Activated T-cell treated with anti-CD3 and anti-CD28 coated beads for 4 hours (primary cell): ENCODE results near the gene PNPLA3.
A peak's percentile ranks its signal among the peaks of the same experiment; 100 is the strongest.

ENCODE experiments used
- DNase-seq: peaks from one replicate; pipeline ENCODE4 v3.0.0-alpha.2; 2020

Gene PNPLA3, protein sequence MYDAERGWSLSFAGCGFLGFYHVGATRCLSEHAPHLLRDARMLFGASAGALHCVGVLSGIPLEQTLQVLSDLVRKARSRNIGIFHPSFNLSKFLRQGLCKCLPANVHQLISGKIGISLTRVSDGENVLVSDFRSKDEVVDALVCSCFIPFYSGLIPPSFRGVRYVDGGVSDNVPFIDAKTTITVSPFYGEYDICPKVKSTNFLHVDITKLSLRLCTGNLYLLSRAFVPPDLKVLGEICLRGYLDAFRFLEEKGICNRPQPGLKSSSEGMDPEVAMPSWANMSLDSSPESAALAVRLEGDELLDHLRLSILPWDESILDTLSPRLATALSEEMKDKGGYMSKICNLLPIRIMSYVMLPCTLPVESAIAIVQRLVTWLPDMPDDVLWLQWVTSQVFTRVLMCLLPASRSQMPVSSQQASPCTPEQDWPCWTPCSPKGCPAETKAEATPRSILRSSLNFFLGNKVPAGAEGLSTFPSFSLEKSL

DNA sequence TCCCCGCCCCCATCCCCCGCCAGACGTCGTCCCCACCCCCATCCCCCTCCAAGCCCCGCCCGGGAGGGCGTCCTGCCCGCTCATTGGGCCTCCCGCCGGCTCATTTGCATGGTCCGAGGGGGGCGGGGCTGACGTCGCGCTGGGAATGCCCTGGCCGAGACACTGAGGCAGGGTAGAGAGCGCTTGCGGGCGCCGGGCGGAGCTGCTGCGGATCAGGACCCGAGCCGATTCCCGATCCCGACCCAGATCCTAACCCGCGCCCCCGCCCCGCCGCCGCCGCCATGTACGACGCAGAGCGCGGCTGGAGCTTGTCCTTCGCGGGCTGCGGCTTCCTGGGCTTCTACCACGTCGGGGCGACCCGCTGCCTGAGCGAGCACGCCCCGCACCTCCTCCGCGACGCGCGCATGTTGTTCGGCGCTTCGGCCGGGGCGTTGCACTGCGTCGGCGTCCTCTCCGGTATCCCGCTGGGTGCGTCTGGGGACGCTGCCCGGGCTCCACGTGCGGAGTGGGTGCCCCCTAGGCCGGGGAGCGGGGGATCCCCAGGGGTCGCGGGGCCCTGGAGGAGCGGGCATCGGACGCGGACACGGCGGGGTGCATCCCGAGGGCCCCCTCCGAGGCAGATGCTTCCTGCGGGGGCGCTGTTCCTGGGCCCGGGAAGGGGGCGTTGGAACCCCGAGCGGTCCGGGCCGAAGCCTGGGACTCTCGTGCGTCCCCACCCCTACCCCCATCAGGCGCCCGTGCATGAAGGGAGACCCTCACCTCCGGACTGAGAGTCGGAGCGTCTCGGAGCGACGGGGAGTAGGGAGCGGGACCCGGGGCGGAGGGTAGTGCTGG lies at the start of gene PNPLA3:
PNPLA3 (plus strand) TSS at position 175 of the 834 bp plus-strand sequence; CDS start at position 282, 107 bp downstream.
- DNase-seq: peak; percentile 73

DNA sequence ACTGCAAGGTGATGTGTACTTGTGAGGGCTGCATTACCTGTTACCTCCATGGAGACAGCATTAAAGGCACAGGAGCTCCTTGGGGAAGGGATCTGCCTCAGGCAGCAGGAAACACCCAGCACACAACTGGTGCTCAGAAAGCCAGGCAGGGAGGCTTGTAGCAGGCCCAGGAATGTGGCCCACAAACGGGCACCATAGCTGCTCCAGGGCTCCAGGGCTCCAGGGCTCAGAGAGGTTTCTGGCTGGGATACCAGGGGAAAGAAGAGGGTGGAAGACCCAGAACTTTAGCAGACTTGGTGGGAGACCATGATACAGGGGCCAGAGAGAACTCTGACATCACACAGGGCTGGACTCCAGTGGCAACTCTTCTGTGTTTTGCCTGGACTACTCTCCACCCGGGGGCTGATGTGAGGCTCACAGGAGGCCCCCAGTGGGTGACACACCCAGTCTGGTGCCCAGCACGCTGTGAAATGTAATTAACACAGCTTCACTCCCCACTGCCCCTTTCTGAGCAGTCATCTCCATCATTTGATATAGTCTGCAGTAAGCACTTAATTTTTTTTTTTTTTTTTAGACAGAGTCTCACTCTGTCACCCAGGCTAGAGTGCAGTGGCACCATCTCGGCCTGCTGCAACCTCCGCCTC lies 46.6 kb upstream of the PNPLA3 start:
- DNase-seq: no peak

DNA sequence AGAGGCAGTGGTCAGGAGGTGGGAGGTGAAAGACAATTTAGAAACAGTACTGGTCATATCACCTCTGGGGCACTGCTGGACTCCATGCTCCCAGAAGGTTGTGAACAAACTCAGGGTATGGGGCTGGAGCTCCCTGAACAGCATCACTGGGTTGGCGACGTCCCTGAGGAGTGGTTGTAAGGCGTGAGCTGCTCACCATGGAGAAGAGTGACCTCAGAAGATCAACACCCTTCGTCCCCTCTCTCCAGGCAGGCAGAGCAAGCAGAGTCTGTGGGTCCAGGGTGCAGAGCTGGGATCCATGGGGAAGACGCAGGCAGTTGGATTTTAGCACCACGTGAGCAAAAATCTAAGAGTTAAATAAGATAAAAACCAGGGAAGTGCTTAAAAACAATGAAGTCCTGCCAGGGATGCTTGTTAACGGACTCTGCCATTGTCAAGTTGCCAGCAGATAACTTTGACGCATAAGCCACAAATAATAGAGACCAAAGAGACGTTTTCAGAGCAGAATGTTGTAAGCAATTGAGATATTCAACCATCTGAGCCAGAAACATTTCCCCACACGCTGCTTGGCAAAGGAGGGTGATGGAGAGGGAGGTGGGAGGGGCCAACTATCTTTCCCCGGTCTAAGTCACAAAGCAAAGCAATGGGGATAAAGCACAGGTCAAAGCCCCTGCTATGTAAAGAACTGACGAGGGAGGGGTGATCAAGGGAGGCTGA lies 45.4 kb upstream of the PNPLA3 start:
- DNase-seq: no peak

DNA sequence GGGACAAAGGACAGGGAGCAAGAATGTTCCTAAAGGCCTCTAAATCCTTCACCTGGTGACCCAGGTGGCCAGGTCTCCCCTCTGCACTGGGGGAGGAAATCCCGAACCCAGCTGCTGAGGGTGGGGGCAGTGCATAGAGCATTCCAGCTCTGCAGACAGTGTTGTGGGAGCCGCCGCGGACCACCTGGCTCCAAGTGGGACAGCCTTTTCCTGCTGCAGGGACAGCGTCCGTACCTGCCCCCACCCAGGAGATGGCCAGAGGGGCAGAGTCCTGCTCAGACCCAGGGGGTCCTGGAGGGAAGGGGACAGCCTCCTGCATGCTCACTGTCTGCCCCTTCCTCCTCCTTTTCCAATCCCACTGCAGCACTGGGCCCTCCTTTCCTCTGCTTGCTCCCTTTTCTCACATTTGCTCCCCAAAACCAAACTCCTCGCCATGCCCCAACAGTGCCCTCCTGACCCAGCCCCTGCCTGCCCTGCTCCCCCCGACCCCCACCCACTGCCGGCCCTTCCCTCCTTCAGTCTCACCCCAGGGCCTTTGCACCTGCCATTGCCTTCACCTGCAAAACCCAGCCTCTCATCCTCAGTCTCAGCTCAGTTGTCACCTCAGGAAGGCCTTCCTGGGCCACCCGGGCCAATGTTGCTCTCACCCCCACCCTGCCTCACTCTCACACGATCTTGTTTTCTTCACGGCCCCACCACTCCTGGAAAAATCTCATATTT lies 44.6 kb upstream of the PNPLA3 start:
- no peak for DNase-seq

DNA sequence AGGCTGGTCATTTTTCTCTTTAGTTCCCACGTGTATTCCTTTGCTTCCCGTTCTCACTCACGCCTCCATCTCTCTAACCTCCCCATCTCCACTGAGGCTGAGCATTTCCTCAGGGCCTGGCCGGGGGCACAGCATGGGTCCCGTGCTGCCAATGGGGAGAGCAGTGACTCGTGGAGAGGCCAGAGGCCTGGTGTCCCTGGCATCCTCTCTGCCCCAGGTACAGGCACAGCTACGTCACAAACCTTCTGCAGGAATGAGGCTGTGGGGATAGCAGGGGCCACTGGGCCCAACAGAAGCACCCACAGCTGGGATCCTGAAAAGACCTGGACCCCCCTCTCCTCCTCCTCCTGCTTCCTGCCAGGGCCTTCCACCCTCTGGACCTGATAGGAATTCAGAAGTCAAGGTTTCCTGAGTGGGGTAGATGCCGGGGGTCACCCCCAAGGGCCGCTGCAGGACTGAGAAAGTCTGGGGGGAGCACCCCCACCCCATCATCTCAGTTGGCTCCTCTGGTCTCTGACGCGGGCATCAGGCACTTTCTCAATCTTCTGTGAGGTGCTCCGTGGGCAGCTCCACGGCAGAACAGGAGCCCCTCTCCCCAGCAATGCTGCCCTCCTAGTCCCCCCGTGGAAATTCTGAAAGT lies 43.6 kb upstream of the PNPLA3 start:
- no peak for DNase-seq

DNA sequence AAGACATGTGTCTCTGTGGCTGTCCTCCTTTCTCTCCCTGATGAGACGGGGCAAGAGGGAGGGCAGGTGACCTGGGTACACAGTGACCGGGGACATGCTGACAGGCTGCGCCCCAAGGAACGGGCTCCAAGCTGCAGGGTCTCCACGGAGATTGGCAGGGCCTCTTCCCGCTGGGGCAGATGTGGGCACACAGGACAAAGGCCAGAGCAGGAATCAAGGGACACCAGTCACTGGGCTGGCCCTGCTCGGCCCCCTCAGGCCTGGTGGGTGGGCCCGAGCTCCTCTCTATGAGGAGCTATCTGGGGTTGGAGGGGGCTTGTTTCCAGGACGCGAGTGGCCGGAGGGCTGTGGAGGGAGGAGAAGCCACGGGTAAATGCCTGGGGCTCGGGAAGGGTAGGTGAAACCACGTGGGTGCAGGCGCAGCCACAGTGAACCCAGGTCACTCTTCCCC lies 43.0 kb upstream of the PNPLA3 start:
- DNase-seq: no peak

DNA sequence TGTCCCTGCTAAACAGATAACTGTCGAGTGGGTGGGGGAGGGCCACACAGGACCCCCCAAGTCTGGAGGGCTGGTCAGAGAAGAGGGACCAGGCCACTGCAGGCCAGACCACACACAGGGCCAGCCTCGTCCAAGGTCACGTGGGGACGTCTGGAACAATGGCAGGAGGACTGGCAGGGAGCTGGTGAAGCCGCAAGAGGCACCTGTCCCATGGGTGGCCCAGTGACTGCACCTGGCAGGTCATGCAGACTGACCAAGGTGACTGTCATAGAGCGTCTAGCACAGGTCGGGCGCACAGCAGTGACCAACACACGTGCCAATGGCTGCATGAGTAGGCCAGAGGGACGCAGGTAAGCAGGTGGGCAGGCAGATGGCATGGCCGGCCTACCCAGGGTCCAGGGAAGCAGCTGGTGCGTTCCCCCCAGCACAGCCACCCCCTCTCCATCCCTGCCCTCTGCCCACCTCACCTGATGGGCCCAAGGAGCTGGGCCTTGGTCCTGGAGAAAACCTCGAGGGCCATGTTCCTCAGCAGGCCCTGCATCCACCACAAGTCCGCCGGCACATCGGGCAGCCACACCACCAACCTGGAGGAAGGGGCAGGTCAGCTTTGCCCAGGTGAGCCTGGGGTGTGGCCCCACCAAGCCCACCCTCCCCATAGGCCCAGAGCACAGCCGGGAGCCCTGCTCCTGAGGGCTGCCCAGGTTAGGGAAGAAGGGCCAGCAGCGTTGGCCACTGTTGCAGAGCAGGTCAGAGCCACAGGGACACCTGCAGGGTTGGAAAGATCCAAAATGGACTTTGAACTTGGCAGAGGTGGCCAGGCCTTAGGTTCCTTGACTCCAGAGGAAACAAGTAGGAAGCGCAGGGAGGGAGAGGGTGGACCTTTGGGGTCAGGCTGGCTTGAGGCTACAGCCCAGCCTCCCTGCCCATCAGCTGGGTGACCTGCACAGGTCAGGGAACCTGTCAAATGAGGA lies 42.2 kb upstream of the PNPLA3 start:
- no peak for DNase-seq

DNA sequence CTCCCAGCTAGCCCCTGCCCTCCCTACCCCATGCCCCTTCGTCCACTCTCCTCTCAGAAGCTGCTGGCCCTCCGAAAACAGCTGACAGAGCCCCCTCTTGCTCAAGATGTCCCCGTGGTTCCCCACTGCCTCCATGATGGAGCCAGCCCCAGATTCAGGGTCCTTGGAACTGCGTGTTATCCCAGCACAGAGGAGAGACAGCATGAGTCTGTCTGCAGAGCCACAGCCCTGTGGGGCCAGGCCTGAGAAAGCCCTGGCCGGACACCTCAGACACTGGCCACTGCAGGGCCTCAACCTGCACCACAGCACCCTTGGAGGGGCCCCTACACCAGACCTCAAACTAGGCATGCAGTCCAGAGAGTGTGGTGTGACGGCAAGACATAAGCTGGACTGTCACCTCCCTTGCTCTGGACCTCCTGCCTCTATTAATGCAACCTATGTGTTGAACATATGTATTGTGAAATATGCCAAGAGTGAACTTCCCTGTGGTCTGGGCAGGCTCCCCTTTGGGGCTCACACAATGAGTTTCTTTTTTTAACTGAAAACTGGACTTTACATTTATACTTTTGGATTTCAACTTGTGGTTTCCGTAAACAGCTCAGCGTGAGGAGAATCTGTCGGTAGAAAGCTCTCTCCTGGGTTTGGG lies 41.4 kb upstream of the PNPLA3 start:
- no peak for DNase-seq

DNA sequence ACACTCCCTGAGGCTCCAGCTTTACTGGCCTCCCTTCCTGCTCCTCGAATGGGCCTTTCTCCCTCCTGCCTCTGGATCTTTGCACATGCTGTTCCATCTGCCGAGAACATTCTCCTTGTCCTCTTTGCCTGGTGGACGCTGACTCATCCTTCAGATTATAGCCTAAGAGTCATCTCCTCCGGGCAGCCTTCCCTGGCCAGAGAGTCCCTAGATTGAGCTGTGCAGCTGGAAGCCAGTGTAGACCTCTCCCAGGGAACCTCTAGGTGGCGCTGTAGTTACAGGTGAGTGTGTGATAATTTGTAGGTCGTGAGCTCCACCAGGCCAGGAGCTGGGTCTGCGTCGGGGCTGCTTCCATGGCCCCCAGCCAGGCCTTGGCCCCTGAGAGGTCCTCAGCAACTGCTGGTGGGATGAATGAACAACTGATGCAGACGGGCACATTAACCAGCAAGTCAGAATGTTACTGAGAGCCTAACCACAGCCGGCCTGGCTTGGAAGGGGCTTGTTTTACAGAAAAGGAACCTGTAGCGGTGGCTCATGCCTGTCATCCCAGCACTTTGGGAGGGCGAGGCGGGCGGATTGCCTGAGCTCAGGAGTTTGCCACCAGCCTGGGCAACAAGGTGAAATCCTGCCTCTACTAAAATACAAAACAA lies 40.5 kb upstream of the PNPLA3 start:
- DNase-seq: peak; percentile 21

DNA sequence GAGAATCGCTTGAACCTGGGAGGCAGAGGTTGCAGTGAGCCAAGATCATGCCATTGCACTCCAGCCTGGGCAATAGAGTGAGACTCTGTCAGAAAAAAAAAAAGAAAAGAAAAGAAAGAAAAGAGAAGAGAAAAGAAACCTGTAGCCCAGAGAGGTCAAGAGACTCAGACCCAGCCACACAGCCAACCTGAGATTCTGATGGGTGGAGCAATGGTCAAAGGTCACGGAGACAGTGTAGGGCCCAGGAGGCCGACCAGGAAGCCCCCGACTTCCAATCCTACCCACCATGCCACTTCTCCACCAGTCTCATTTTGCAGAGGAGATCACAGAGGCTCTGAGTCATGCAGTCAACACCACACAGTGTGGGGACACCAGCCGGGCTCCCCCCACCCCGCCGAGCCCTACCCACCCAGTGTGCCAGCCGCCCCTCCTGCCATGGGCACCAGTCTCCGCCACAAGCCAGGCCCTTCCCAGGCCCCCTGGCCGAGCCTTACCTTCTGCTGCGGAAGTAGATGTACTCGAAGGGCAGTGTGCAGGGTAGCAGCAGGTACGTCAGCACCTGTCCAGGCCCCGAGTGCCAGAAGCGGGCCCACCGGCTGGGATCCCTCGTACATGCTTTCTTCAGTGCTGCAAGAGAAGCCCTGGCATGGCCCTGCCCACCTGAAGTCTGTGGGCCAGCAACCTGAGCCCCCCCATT lies 39.7 kb upstream of the PNPLA3 start:
- no peak for DNase-seq

DNA sequence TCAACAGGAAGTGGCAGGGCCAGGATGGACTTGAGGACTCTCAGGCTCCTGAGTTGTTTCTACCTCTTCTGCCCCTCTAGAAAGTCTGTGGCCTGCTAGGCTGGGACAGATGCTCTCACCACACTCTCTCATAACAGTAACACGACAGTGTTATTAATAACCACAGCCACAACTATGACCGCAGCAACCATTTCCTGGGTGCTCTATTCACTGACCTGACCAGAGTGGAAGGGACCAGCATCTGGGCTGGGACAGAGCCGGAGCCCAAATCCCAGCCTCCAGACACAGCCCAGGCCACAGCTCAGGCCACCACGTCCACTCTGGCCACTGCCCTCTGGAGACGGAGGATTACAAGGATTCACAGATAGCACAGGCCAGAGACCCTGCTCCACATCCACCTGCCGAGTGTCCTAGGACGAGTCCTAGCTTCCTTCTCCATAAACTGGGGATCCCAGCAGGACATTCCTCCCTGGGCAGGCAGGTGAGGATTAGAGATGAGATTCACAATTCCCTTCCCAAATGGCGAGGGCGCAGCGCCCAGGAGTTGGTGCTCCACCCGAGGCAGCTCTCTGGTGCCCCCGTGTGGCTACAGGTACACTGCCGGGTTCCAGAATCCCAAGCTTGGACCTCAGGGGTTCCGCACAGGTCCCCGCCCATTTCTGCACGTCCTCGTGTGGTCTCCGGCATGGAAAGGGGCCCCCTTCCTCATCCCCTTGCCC lies 38.8 kb upstream of the PNPLA3 start:
- peak; percentile 20 for DNase-seq

DNA sequence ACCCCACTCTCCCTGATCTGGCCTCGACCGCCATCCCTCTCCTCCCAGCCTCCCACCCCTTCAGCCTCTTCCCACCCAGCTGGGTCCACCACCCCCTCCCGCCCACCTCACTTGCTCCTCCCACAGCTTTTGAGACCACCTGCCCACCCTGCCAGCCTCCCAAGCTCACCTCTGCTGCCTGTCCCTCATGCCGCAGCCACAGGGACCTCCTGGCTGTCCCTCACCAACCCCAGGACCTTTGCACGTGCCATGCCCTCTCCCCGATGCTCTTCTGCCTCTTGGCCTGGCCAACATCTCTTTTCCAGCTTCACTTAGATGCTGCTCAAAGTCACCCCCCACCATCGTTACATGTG lies 38.3 kb upstream of the PNPLA3 start:
- no peak for DNase-seq

DNA sequence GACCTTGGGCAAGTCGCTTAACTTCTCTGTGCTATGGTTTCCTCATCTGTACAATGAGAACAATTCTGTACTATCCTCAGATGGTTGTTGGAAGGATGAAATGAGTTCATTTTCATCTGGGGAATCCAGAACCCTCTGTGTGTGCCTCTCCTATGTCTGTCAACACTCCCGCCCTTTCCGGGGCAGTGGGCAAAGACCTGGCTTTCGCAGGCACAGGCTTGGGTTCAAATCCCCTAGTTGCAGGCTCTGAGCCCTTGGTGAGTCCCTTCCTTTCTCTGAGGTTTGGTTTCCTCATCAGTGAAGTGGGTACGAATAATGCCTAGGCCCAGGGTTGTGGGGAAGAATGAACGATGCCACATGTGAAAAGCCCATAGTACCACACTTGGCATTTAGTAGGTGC lies 37.8 kb upstream of the PNPLA3 start:
- DNase-seq: no peak

DNA sequence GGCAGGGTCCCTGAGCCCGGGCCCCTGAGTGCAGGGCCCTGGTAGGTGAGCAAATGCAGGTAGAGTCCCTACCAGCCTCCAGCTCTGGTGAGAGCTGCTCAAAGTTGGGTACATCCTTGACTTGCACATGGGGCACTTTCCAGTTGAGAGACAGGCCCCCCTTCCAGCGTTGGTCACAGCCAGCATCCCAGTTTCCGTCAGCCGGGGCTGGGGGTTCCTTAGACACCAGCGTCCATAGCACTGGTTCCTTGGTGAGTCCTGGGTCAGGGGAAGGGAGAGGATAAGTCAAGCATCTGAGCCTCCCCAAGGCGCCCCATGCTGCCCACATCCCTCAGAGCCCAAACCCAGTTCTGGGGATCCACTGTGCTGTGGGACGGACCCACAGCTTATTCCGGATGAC lies 37.4 kb upstream of the PNPLA3 start:
- DNase-seq: no peak

DNA sequence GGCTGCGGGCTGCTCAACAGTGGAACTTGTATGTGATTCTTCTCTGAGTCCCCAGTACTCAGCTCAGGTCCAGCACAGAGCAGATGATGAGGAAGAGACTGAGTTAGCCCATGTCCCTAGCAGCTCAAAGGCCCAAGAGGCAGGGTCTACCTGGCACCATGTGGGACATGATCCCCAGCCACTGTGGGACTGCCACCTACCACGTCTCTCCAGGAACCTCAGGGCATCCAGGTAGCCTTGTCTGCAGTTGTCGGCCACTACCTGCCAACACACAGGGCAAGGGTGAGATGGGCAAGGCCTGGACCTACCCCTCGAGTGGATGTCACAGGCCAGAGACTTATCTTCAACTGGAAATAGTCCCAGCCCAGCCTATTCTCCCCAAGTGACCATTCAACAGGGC lies 36.2 kb upstream of the PNPLA3 start:
- DNase-seq: no peak

DNA sequence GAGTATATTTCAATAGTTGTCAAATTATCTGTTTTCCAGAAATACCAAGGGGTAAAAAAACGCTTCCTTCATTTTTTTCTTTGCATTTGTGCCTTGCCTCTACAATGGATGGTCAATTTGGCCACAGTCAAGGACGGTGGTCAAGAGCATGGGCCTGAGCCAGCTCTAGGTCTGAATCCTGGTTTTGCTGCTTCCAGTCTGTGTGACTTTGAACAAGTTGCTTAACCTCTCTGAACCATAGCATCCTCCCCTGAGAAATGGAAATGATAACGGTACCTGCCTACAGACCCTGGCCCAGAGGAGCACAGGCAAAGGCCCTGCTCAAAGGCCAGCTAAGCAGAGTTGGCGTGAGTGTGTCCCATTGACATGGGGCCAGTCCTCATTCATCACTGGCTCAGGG lies 34.9 kb upstream of the PNPLA3 start:
- no peak for DNase-seq

DNA sequence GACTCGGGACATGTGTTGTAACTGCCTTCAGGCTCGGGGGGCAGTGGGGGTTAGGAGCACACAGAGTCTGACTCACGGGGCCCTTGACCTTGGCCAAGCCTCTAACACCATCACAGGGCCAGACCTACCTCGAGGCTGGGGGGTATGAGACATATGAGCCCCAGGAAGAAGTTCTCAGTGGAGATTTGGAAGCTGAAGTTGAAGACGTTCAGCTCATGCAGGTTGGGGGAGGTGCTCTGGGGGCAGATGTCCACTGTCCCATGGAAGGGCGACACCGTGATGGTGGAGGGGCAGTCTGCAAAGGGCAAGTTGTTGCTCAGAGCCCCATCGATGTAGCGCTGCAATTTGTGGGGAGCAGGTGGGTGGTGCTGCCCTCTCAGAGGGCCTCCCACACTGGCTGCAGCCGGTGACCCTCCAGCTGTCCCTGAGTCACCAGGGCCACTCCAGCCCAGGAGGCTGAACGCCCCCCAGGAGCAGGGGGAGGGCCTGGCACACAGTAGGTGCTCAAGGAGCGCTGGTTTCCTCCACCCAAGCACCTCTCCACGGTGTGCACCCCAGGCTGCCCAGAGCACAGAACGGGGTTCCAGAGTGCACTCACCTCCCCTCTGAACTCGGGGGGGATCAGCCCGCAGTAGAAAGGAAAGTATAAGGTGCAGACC lies 34.3 kb upstream of the PNPLA3 start:
- no peak for DNase-seq
